ENCODE results near the gene NFATC4.

NFATC4 gene

DNA sequence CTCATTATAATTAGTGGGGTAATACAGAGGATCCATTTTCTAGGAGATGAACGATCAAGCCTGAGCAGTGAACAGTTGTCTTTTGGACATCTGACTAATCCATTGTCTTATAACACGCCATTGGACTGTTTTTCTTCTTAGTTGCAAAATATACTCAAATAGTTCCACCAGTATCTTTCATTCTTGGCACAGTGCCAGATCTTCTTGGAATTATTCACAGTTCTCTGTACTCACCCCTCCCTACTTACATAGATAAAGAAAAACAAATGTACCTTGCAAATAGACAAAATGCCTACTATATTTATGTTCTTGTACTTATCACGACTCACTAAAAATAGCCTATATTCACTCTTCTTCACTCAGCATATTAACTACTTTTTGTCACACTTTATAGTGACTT is 57.7 kb downstream of the NFATC4 start:
- H3K4me3 ChIP-seq (replicated peaks; ENCODE audit: low read depth, low read length), result no peak overlapping the region
- TF ChIP-seq, protein P1, sequence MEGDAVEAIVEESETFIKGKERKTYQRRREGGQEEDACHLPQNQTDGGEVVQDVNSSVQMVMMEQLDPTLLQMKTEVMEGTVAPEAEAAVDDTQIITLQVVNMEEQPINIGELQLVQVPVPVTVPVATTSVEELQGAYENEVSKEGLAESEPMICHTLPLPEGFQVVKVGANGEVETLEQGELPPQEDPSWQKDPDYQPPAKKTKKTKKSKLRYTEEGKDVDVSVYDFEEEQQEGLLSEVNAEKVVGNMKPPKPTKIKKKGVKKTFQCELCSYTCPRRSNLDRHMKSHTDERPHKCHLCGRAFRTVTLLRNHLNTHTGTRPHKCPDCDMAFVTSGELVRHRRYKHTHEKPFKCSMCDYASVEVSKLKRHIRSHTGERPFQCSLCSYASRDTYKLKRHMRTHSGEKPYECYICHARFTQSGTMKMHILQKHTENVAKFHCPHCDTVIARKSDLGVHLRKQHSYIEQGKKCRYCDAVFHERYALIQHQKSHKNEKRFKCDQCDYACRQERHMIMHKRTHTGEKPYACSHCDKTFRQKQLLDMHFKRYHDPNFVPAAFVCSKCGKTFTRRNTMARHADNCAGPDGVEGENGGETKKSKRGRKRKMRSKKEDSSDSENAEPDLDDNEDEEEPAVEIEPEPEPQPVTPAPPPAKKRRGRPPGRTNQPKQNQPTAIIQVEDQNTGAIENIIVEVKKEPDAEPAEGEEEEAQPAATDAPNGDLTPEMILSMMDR (IDR thresholded peaks at IDR 0.05; ENCODE audit: low read depth, low read length, missing control alignments), result no peak
- no peak for DNase-seq (ENCODE audit: extremely low read depth, low read depth)

DNA sequence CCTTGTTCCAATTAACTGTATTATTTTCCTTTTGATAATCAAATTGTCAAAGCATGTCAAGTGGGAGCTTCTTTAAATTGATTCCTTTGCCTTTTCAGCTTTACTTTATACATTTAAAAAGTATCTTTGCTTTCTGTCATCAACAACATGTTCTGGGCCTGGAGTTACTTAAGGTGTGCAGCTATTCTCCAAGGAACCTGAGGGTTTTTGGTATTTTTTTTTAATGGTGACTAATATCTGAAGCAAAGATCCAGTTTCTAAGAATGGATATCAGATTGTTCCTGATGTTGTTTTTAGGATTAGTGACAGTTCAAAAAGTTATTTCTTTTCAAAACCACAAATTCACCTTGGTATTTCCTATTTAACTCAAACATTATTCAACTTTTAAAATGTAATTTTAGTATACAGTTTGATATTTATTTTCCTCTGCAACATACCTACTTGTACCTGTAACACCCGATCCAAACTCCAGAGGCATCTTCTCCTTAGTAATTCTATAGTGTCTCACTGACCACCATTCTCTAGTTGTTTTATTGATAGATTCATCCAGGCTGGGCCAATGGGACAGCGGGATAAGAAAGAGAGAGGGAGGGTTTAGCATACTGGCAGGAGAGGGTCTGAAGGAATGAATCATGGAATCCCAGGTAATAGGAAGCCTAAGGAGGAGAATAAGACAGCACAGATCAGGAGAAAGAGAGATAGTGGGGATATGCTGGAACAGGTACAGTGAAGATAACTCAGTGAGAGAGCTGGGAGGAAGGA is 58.3 kb downstream of the NFATC4 start:
- H3K4me3 ChIP-seq (replicated peaks; ENCODE audit: low read depth, low read length), result no peak overlapping the region
- TF ChIP-seq, protein P1 (IDR thresholded peaks at IDR 0.05; ENCODE audit: low read depth, low read length, missing control alignments), result no peak

DNA sequence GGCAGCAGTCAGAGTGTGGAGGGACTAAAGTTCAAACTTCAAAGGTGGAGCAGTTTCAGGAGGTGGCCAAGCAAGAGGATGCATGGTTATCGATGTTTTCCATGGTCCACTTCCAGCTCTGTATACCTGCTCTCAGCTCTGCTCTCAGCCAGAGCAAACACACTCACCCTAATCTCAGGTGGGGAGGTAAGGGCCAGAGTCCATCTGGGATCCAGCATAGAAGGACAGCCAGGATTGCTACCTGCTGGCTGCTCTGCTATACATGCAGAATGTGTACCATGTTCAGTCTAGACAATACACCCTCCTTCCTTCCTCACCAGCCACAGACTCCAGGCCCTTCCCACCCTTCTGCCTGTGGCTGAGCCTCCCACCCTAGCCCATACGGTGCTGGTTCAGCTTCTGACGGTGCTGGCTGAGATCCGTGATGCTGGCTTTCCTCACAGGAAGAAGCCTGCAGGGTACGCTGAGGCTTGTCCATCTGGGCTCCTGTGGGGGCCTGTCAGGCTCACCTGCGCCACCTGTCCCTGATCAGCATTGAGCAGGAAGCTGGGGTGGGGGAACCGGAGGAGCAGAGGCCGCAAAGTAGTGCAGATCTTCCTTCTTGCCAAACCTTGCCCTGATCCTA is 59.0 kb downstream of the NFATC4 start:
- TF ChIP-seq, protein P1 (IDR thresholded peaks at IDR 0.05; ENCODE audit: low read depth, low read length, missing control alignments), result no peak
- H3K4me3 ChIP-seq (replicated peaks; ENCODE audit: low read depth, low read length), result no peak overlapping the region
- no peak for DNase-seq (ENCODE audit: extremely low read depth, low read depth)

More for the DNA sequence above, 58.3 kb downstream of the NFATC4 start:
- DNase-seq (ENCODE audit: extremely low read depth, low read depth), result no peak

DNA sequence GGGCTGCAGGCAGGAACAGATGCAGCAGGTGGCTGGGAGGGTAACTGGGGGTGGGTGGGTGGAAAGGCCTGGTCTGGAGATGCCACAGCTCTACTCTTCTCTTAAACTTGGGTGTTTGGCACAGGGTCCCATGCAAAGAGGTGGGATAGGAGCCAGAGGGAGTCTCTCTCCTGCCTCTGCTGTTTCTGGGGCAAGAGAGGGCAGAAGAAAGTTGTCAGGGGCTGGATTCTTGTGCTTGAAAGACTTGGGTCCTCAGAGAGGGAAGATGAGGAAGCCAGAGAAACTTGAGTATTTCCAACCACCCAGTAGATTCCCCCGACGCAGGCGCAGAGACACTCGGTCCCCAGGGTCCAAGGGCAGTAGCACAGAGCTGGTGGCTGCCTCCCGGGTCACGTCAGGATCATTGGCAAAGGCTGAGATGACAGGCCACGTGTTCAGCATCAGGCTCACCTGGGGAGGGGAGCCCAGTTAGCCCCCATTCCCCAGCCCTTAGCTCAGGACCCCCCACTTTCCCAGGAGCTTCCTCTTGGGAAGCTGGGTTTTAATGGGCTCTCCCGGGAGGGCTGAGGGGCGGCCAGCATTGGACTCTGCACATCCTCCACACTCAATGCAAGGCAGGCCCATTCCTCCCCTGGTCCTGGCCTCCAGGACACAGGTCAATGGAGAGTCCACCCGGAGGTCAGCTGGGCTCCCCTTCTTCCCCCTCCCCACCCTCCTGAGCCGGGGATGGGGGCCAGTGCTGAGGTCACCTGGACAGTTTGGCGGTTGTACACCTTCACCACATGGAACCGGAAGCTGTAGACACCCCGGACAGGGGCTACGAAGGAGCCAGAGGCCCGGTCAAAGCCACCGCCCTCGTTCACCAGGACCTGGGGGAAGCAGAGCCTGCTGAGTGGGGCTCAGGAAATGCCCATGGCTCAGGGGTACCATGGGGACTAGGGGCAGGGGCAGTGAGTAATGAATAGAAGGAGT is 59.8 kb downstream of the NFATC4 start:
- no peak for DNase-seq (ENCODE audit: extremely low read depth, low read depth)
- TF ChIP-seq, protein P1 (IDR thresholded peaks at IDR 0.05; ENCODE audit: low read depth, low read length, missing control alignments), result no peak
- H3K4me3 ChIP-seq (replicated peaks; ENCODE audit: low read depth, low read length), result no peak overlapping the region

DNA sequence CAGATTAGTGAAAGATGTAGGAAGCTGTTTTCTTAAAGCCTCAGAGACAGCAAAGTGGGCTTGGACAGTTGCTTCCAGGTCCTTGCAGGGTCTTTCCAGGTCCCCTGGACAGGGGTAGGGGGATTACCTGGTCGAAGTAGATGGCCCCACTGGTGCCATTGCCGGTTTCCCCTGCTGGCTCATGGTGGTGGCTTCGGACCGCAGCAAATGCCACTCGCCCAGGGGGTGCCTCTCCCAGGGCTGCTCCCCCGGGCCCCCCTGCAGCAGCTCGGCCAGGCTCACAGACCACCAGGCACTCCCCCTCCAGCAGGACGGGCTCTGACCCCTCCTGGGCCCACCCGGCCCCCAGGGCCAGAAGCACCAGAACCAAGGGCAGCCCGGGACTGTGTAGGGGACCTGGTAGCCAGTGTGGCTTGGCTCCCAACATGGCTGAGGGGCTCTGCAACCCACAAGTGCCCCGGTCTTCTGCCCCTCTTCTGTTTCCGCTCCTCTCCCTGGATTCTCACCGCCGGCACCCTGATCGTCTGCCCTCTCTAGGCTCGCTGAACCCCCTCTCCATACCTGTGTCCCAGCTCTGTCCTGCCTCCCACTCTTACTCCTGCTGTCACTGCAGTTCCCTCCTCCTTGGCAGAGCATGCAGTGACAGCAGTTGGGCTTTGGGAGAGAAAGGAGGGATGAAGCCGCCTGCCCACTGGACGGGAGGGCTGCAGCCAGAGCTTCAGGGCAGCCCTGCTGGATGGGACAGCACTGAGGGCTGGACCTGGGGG is 60.8 kb downstream of the NFATC4 start:
- DNase-seq (ENCODE audit: extremely low read depth, low read depth), result no peak
- TF ChIP-seq, protein P1 (IDR thresholded peaks at IDR 0.05; ENCODE audit: low read depth, low read length, missing control alignments), result no peak
- peak overlapping the region; percentile 61 for H3K4me3 ChIP-seq (replicated peaks; ENCODE audit: low read depth, low read length)

Data from HFF-Myc (cell line).